ENCODE data around the gene MYO16.

DNA sequence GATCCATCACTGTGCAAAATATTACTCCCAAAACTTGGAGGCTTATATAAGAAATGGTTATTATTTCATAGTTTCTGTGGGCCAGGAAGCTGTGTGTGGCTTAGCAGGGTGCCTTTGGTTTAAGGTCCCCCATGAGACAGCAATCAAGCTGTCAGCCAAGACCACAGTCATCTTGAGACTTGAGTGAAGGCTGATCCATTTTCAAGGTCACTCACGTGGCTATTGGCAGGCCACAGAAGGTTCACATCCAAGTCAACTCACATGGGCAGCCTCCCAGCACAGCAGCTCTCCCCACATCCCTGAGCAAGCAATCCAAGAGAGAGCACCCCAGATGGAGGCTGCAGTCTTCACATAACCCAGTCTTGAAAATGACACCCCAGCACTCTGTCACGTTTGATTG is 537.4 kb downstream of the MYO16 start:
- no peak for TF ChIP-seq YY1 (IDR thresholded peaks at IDR 0.05; ENCODE audit: insufficient read depth, insufficient read length)
- no peak for TF ChIP-seq ZNF274 (IDR thresholded peaks at IDR 0.05; ENCODE audit: low read depth, low read length)
- no peak for TF ChIP-seq SUZ12 (IDR thresholded peaks at IDR 0.05; ENCODE audit: extremely low read depth, insufficient read depth, insufficient read length)
